ENCODE data around the gene ACAD11.
"Not testable (repeated sequence)": the region's sequence is repeated elsewhere in the genome, so short reads cannot be mapped to it uniquely, and the experiment has no call there.

The ACAD11 gene

GRCh38 chr3:132645058-132645457 lies 14.6 kb downstream of the ACAD11 start:
- DNase-seq (ENCODE audit: low spot score) = no peak

GRCh38 chr3:132643366-132643765 lies 16.2 kb downstream of the ACAD11 start:
- DNase-seq (ENCODE audit: low spot score) = no peak

- DNase-seq (ENCODE audit: low spot score) = no peak
Measured at GRCh38 chr3:132642539-132642847, 17.1 kb downstream of the ACAD11 start.

GRCh38 chr3:132641837-132642538 lies 17.6 kb downstream of the ACAD11 start:
- DNase-seq (ENCODE audit: low spot score) = peak; percentile 44

GRCh38 chr3:132641427-132641826 lies 18.2 kb downstream of the ACAD11 start:
- DNase-seq (ENCODE audit: low spot score) = not testable (repeated sequence)

GRCh38 chr3:132638706-132639105 lies 20.9 kb downstream of the ACAD11 start:
- no peak for DNase-seq (ENCODE audit: low spot score)

GRCh38 chr3:132637590-132637989 lies 22.0 kb downstream of the ACAD11 start:
- DNase-seq (ENCODE audit: low spot score) = peak; percentile 25

GRCh38 chr3:132635052-132635451 lies 24.6 kb downstream of the ACAD11 start:
- no peak for DNase-seq (ENCODE audit: low spot score)

GRCh38 chr3:132630612-132631011 lies 29.0 kb downstream of the ACAD11 start:
- no peak for DNase-seq (ENCODE audit: low spot score)

- DNase-seq (ENCODE audit: low spot score) = no peak
Measured at GRCh38 chr3:132629928-132630327, 29.7 kb downstream of the ACAD11 start.

GRCh38 chr3:132628157-132628556 lies 31.5 kb downstream of the ACAD11 start:
- DNase-seq (ENCODE audit: low spot score) = no peak

- no peak for DNase-seq (ENCODE audit: low spot score)
Measured at GRCh38 chr3:132626955-132627354, 32.7 kb downstream of the ACAD11 start.

- no peak for DNase-seq (ENCODE audit: low spot score)
Measured at GRCh38 chr3:132625613-132626012, 34.0 kb downstream of the ACAD11 start.

GRCh38 chr3:132624790-132625189 lies 34.8 kb downstream of the ACAD11 start:
- no peak for DNase-seq (ENCODE audit: low spot score)

GRCh38 chr3:132623646-132624045 lies 36.0 kb downstream of the ACAD11 start:
- DNase-seq (ENCODE audit: low spot score) = no peak

GRCh38 chr3:132622761-132623160 lies 36.8 kb downstream of the ACAD11 start:
- no peak for DNase-seq (ENCODE audit: low spot score)

- no peak for DNase-seq (ENCODE audit: low spot score)
Measured at GRCh38 chr3:132622148-132622547, 37.5 kb downstream of the ACAD11 start.

- DNase-seq (ENCODE audit: low spot score) = no peak
Measured at GRCh38 chr3:132616780-132617179, 42.8 kb downstream of the ACAD11 start.

GRCh38 chr3:132615881-132616280 lies 43.7 kb downstream of the ACAD11 start:
- no peak for DNase-seq (ENCODE audit: low spot score)

- DNase-seq (ENCODE audit: low spot score) = not testable (repeated sequence)
Measured at GRCh38 chr3:132615301-132615700, 44.3 kb downstream of the ACAD11 start.

- DNase-seq (ENCODE audit: low spot score) = not testable (repeated sequence)
Measured at GRCh38 chr3:132606620-132607019, 53.0 kb downstream of the ACAD11 start.

GRCh38 chr3:132606085-132606484 lies 53.5 kb downstream of the ACAD11 start:
- DNase-seq (ENCODE audit: low spot score) = no peak

GRCh38 chr3:132605374-132605792 lies 54.2 kb downstream of the ACAD11 start:
- DNase-seq (ENCODE audit: low spot score) = no peak

GRCh38 chr3:132600614-132601013 lies 59.0 kb downstream of the ACAD11 start:
- not testable (repeated sequence) for DNase-seq (ENCODE audit: low spot score)

Data from AG08396 (cell line).